ENCODE data around the gene PANK1.

Gene PANK1

GRCh38 chr10:89613582-89613981, 31.5 kb downstream of the PANK1 start:
- DNase-seq: no peak

- no peak for DNase-seq
Observed at GRCh38 chr10:89611282-89611681, 33.8 kb downstream of the PANK1 start.

- no peak for DNase-seq
Observed at GRCh38 chr10:89609833-89610346, 35.2 kb downstream of the PANK1 start.

- no peak for DNase-seq
Observed at GRCh38 chr10:89604200-89604599, 40.8 kb downstream of the PANK1 start.

- DNase-seq: no peak
Observed at GRCh38 chr10:89602919-89603318, 42.1 kb downstream of the PANK1 start.

GRCh38 chr10:89601728-89602361, 43.2 kb downstream of the PANK1 start:
- no peak for DNase-seq

GRCh38 chr10:89600041-89600440, 45.0 kb downstream of the PANK1 start:
- DNase-seq: no peak

- DNase-seq: no peak
Observed at GRCh38 chr10:89593043-89593442, 52.0 kb downstream of the PANK1 start.

- DNase-seq: no peak
Observed at GRCh38 chr10:89592539-89592938, 52.5 kb downstream of the PANK1 start.

GRCh38 chr10:89591796-89592271, 53.2 kb downstream of the PANK1 start:
- DNase-seq: no peak

GRCh38 chr10:89591111-89591795, 53.8 kb downstream of the PANK1 start:
- no peak for DNase-seq

- no peak for DNase-seq
Observed at GRCh38 chr10:89590326-89590725, 54.7 kb downstream of the PANK1 start.

- DNase-seq: no peak
Observed at GRCh38 chr10:89589101-89589720, 55.8 kb downstream of the PANK1 start.

GRCh38 chr10:89588671-89589070, 56.4 kb downstream of the PANK1 start:
- DNase-seq: no peak

GRCh38 chr10:89582022-89582421, 63.0 kb downstream of the PANK1 start:
- no peak for DNase-seq

- DNase-seq: no peak
Observed at GRCh38 chr10:89580243-89580642, 64.8 kb downstream of the PANK1 start.

- no peak for DNase-seq
Observed at GRCh38 chr10:89576696-89577095, 68.3 kb downstream of the PANK1 start.

GRCh38 chr10:89576022-89576421, 69.0 kb downstream of the PANK1 start:
- no peak for DNase-seq

- no peak for DNase-seq
Observed at GRCh38 chr10:89575031-89575430, 70.0 kb downstream of the PANK1 start.

- DNase-seq: no peak
Observed at GRCh38 chr10:89574368-89574767, 70.7 kb downstream of the PANK1 start.

- no peak for DNase-seq
Observed at GRCh38 chr10:89567576-89568245, 77.3 kb downstream of the PANK1 start.

- DNase-seq: no peak
Observed at GRCh38 chr10:89566992-89567391, 78.0 kb downstream of the PANK1 start.
